Hepatic stellate cell (primary cell): ENCODE results near the gene TMEM200B.
"Not testable (repeated sequence)": the region's sequence is repeated elsewhere in the genome, so short reads cannot be mapped to it uniquely, and the experiment has no call there.

Source experiments
- DNase-seq: peaks from one replicate; pipeline ENCODE4 v3.0.0; 2011; ENCODE audit warnings: low spot score

TMEM200B gene

GRCh38 chr1:29133861-29134694 lies 10.4 kb upstream of the TMEM200B start:
- no peak for DNase-seq

- DNase-seq = not testable (repeated sequence)
Observed at GRCh38 chr1:29131056-29131455, 7.4 kb upstream of the TMEM200B start.

GRCh38 chr1:29129916-29130315 lies 6.2 kb upstream of the TMEM200B start:
- DNase-seq = no peak

- no peak for DNase-seq
Observed at GRCh38 chr1:29128739-29129138, 5.0 kb upstream of the TMEM200B start.

GRCh38 chr1:29126198-29126597 lies 2.5 kb upstream of the TMEM200B start:
- DNase-seq = no peak

- no peak for DNase-seq
Observed at GRCh38 chr1:29125788-29126187, 2.1 kb upstream of the TMEM200B start.

GRCh38 chr1:29125237-29125641 lies 1.5 kb upstream of the TMEM200B start:
- no peak for DNase-seq

GRCh38 chr1:29124366-29125236 lies 898 bp upstream of the TMEM200B start:
- DNase-seq = peak; percentile 94

GRCh38 chr1:29123053-29123886 lies 433 bp downstream of the TMEM200B start:
- DNase-seq = peak; percentile 72

GRCh38 chr1:29122682-29123052 lies 1.0 kb downstream of the TMEM200B start:
- peak; percentile 91 for DNase-seq

GRCh38 chr1:29121936-29122681 lies 1.6 kb downstream of the TMEM200B start:
- DNase-seq = peak; percentile 45

GRCh38 chr1:29121516-29121935 lies 2.2 kb downstream of the TMEM200B start:
- peak; percentile 41 for DNase-seq

- DNase-seq = peak; percentile 50
Observed at GRCh38 chr1:29120947-29121485, 2.7 kb downstream of the TMEM200B start.

GRCh38 chr1:29120367-29120766 lies 3.3 kb downstream of the TMEM200B start:
- no peak for DNase-seq

- no peak for DNase-seq
Observed at GRCh38 chr1:29119121-29119929, 4.4 kb downstream of the TMEM200B start.

GRCh38 chr1:29117381-29117780 lies 6.3 kb downstream of the TMEM200B start:
- DNase-seq = no peak

- no peak for DNase-seq
Observed at GRCh38 chr1:29114654-29115053, 9.0 kb downstream of the TMEM200B start.

- no peak for DNase-seq
Observed at GRCh38 chr1:29113413-29114117, 10.1 kb downstream of the TMEM200B start.

GRCh38 chr1:29112705-29113412 lies 10.8 kb downstream of the TMEM200B start:
- DNase-seq = no peak
